Upper lobe of left lung (tissue), 4 donors: ENCODE measurements around the gene TMEM109.

Source experiments
- CTCF ChIP-seq, 6 experiments: fragments of 450-650 bp in 4 of 6; fragments of 200-600 bp in 2 of 6; sonication (generic) in 2 of 6; IDR thresholded peaks; one replicate each; pipeline ENCODE4 v1.5.1; 2016 to 2019; ENCODE audit warnings: antibody characterized with exemption in 6 of 6
- POLR2A ChIP-seq, 4 donors: fragments of 450-650 bp; IDR thresholded peaks; one replicate each; pipeline ENCODE4 v1.5.1; 2016 to 2017; ENCODE audit warnings: antibody characterized with exemption in 4 of 4, mild to moderate bottlenecking in 2 of 4
- POLR2AphosphoS5 ChIP-seq, 2 donors: sonication (generic); formaldehyde crosslinking; IDR thresholded peaks; one replicate each; pipeline ENCODE4 v1.5.1; 2017; ENCODE audit warnings: antibody characterized with exemption in 2 of 2

- TF ChIP-seq CTCF (IDR thresholded peaks at IDR 0.05) (no peak), POLR2A (IDR thresholded peaks at IDR 0.05) (no peak), POLR2AphosphoS5 (IDR thresholded peaks at IDR 0.05) (no peak)
Observed at GRCh38 chr11:60933416-60934123, 19.6 kb downstream of the TMEM109 start.
